HFFc6 (cell line): Measurements from ENCODE around the gene BTBD10. TPM values are rescaled to one million over a fixed set of nuclear protein-coding genes. Genes with fewer than 3 reads are reported as not detected.
A peak's percentile ranks its signal among the peaks of the same experiment; 100 is the strongest.

Source experiments
- DNase-seq: peaks from one replicate; pipeline ENCODE4 v3.0.0-alpha.2; 2018
- H3K27ac Mint-ChIP-seq: 2 replicates; pipeline ENCODE4 v1.8.0; 2020; ENCODE audit warnings: mild to moderate bottlenecking, mixed read lengths
- H3K27me3 Mint-ChIP-seq: 2 replicates; pipeline ENCODE4 v1.8.0; 2021; ENCODE audit warnings: mild to moderate bottlenecking, moderate library complexity, mixed read lengths; ENCODE audit not compliant: insufficient read depth
- H3K36me3 Mint-ChIP-seq: 2 replicates; pipeline ENCODE4 v1.8.0; 2021; ENCODE audit warnings: low read depth, mixed read lengths
- H3K4me1 Mint-ChIP-seq: 2 replicates; pipeline ENCODE4 v1.8.0; 2020; ENCODE audit warnings: low read depth, mixed read lengths
- H3K4me3 Mint-ChIP-seq: 2 replicates; pipeline ENCODE4 v1.8.0; 2020; ENCODE audit warnings: mild to moderate bottlenecking, moderate library complexity, mixed read lengths
- H3K9me3 Mint-ChIP-seq: 2 replicates; pipeline ENCODE4 v1.8.0; 2020; ENCODE audit warnings: mild to moderate bottlenecking, mixed read lengths
- total RNA-seq, 6 experiments: library from RNA; stranded (reverse); fragmentation: NEBNext Ultra II Directional; extraction: Animal tissue kit (Norgen Biotek cat#: 25700); gene quantifications; 2 replicates in 1 of 6; 3 replicates in 5 of 6; pipeline ENCODE4 v1.2.3, GENCODE V29; 2021
- TF ChIP-seq, protein P1 (sequence below): fragments of 200-600 bp; sonication (generic); IDR thresholded peaks from 2 replicates; pipeline ENCODE4 v1.5.0; 2021; ENCODE audit warnings: antibody characterized with exemption, mild to moderate bottlenecking

Gene BTBD10
- total RNA-seq, 6 experiments from 2014 or later, result 30.3 to 37.2 (median 35.0) TPM

- Mint-ChIP-seq H3K4me1 (no peaks in the 10 kb centered on the region), H3K4me3 (no peak overlapping the region), H3K27me3 (peaks cover 5% of the 10 kb centered on the region; the same call in 1 of the 2 replicates), H3K27ac (no peak overlapping the region), H3K36me3 (no peaks in the 10 kb centered on the region), H3K9me3 (no peaks in the 10 kb centered on the region)
- TF ChIP-seq, protein P1, sequence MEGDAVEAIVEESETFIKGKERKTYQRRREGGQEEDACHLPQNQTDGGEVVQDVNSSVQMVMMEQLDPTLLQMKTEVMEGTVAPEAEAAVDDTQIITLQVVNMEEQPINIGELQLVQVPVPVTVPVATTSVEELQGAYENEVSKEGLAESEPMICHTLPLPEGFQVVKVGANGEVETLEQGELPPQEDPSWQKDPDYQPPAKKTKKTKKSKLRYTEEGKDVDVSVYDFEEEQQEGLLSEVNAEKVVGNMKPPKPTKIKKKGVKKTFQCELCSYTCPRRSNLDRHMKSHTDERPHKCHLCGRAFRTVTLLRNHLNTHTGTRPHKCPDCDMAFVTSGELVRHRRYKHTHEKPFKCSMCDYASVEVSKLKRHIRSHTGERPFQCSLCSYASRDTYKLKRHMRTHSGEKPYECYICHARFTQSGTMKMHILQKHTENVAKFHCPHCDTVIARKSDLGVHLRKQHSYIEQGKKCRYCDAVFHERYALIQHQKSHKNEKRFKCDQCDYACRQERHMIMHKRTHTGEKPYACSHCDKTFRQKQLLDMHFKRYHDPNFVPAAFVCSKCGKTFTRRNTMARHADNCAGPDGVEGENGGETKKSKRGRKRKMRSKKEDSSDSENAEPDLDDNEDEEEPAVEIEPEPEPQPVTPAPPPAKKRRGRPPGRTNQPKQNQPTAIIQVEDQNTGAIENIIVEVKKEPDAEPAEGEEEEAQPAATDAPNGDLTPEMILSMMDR, result no peak
- no peak for DNase-seq
These were observed 10.1 kb upstream of the BTBD10 start for GRCh38 chr11:13473013-13473722.

DNA sequence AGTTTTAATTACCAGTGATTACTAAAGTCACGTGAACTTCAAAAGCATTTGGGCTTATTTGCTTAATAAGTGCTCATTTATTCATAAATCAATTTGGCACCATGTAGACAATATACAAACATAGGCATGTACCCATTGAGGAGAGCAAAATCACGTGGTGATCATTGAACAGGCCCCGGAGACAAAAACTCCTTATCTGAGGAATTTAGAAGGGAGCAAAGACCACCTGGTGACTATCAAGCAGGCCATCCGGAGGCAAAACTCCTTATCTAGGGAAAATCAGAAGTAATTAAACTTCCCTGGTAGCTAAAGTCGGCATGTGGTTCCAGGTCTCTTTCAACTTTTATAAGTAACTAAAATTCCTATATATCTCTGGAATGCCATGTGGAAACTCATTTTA is 5.7 kb upstream of the BTBD10 start:
- Mint-ChIP-seq H3K4me1 (peaks cover 10% of the 10 kb centered on the region), H3K36me3 (no peaks in the 10 kb centered on the region), H3K27ac (no peak overlapping the region), H3K9me3 (no peaks in the 10 kb centered on the region), H3K27me3 (peaks cover 9% of the 10 kb centered on the region; the same call in 1 of the 2 replicates), H3K4me3 (no peak overlapping the region)
- TF ChIP-seq, protein P1, result no peak
- no peak for DNase-seq

DNA sequence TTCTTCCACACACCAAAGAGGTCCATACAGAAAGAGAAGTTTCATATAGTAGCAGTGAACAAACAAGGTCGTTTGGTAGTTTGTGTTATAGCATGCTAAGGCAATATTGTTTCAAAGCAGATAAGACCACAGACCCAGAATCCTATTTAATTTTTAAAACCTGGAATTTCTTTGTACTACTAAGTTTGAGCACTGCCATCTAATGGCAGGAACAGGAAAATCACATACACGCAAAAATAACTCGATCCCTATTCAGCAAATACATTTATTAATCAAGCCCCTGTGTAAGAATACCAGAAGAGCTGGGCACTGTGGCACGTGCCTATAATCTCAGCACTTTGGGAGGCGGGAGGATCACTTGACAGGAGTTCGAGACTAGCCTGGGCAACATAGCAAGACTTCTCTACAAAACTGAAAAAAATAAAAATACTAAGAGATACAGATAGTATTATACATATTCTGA is 2.9 kb upstream of the BTBD10 start:
- Mint-ChIP-seq H3K27ac (no peak overlapping the region), H3K36me3 (no peaks in the 10 kb centered on the region), H3K9me3 (no peaks in the 10 kb centered on the region), H3K27me3 (peaks cover 7% of the 10 kb centered on the region; the same call in 1 of the 2 replicates), H3K4me1 (peaks cover 29% of the 10 kb centered on the region), H3K4me3 (no peak overlapping the region)
- DNase-seq, result peak; percentile 40
- TF ChIP-seq, protein P1, result peak; percentile 78

DNA sequence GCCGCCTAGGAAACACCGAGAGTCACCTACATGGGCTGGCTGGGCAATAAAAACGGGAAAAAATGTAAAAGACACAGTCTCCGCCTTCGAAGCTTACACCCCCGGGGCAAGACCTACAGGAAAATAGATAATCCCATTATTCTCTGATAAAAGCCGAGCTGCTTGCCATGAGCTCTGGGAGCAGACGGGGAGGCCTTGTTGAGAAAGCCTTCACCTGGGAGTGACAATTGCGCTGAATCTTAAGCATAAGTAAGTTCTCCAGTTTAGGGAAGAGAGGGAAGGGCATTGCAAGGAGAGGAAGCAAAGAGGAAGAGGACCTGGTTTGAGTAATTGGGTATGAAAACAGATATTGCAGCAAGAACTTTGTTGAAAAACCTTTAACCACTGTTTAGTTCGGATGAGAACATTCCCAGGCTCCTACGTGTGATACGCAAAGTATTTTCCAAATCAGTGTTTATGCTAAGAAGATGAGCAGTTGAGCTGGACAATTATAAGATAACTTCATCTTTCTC is 813 bp upstream of the BTBD10 start:
- Mint-ChIP-seq H3K4me3 (peak overlapping the region; percentile 97), H3K27me3 (peaks cover 4% of the 10 kb centered on the region; the same call in 1 of the 2 replicates), H3K4me1 (peaks cover 44% of the 10 kb centered on the region), H3K36me3 (peaks cover 14% of the 10 kb centered on the region), H3K27ac (peak overlapping the region; percentile 98), H3K9me3 (no peaks in the 10 kb centered on the region)
- TF ChIP-seq, protein P1, result no peak
- DNase-seq, result peak; percentile 0

DNA sequence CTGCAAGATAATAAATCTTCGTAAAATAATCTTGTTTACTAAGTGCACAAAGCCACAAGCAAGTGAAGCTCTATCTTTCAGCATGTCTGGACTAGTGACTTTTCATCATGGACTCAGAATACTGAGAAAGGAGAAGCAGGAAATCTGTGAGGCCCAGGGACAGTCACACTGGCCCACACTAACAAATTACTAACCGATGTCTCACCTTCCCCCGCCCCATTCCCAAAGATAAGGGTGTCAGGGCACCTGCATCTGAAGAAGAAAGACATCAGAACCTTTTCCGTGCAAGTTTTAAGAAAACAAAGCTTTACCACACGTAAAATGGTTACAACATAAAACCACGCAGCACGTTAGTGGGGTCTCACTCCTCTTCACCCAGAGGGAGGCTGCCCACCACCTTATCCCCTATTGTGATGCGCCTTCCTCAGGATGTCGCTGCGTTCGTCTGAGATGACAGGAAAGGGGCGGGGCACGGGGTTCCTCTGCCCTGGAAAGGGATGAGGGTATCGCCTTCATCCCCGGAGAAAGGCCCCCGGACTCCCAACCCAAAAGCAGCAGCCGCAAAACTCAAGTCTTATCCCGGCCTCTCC is 616 bp downstream of the BTBD10 start:
- TF ChIP-seq, protein P1, result no peak
- Mint-ChIP-seq H3K36me3 (peaks cover 14% of the 10 kb centered on the region), H3K27ac (peak overlapping the region; percentile 98), H3K27me3 (no peaks in the 10 kb centered on the region), H3K4me3 (peak overlapping the region; percentile 97), H3K4me1 (peaks cover 44% of the 10 kb centered on the region), H3K9me3 (no peaks in the 10 kb centered on the region)
- peak; percentile 41 for DNase-seq
